Neural crest cell (in vitro differentiated cells): ENCODE results near the gene ABHD13. TPM values are rescaled to one million over a fixed set of nuclear protein-coding genes. Genes with fewer than 3 reads are reported as not detected.

ENCODE experiments used
- DNase-seq: peaks from one replicate; pipeline ENCODE4 v3.0.0; 2021; ENCODE audit warnings: low read depth, mixed read lengths, low spot score
- H3K27ac Mint-ChIP-seq: one replicate; pipeline ENCODE4 v1.8.0; 2021; ENCODE audit warnings: mild to moderate bottlenecking, mixed read lengths; ENCODE audit not compliant: unreplicated experiment
- H3K27me3 Mint-ChIP-seq: 2 replicates; pipeline ENCODE4 v1.8.0; 2021; ENCODE audit warnings: low read depth, mild to moderate bottlenecking, mixed read lengths
- H3K36me3 Mint-ChIP-seq: 2 replicates; pipeline ENCODE4 v1.8.0; 2021; ENCODE audit warnings: low read depth, mild to moderate bottlenecking, mixed read lengths
- H3K4me1 Mint-ChIP-seq: 2 replicates; pipeline ENCODE4 v1.8.0; 2021; ENCODE audit warnings: mixed read lengths
- H3K4me3 Mint-ChIP-seq: one replicate; pipeline ENCODE4 v1.8.0; 2021; ENCODE audit warnings: mild to moderate bottlenecking, mixed read lengths
- H3K9me3 Mint-ChIP-seq: 2 replicates; pipeline ENCODE4 v1.8.0; 2021; ENCODE audit warnings: mixed read lengths
- total RNA-seq: library from RNA; stranded (reverse); gene quantifications from 2 replicates; pipeline ENCODE4 v1.2.1, GENCODE V29; 2021
- TF ChIP-seq, protein P1 (sequence below): fragments of 200-600 bp; sonication (generic); conservative IDR thresholded peaks from 2 replicates; pipeline ENCODE4 v1.5.0; 2021; ENCODE audit warnings: antibody characterized with exemption, mild to moderate bottlenecking

The ABHD13 gene
- total RNA-seq, 1 donor from 2014 or later, result 8.1 TPM

- no peaks in the 10 kb centered on the region for H3K36me3 Mint-ChIP-seq
- H3K4me1 Mint-ChIP-seq, result no peaks in the 10 kb centered on the region
- TF ChIP-seq, protein P1, sequence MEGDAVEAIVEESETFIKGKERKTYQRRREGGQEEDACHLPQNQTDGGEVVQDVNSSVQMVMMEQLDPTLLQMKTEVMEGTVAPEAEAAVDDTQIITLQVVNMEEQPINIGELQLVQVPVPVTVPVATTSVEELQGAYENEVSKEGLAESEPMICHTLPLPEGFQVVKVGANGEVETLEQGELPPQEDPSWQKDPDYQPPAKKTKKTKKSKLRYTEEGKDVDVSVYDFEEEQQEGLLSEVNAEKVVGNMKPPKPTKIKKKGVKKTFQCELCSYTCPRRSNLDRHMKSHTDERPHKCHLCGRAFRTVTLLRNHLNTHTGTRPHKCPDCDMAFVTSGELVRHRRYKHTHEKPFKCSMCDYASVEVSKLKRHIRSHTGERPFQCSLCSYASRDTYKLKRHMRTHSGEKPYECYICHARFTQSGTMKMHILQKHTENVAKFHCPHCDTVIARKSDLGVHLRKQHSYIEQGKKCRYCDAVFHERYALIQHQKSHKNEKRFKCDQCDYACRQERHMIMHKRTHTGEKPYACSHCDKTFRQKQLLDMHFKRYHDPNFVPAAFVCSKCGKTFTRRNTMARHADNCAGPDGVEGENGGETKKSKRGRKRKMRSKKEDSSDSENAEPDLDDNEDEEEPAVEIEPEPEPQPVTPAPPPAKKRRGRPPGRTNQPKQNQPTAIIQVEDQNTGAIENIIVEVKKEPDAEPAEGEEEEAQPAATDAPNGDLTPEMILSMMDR, result no peak
- peaks cover 3% of the 10 kb centered on the region for H3K9me3 Mint-ChIP-seq
- no peaks in the 10 kb centered on the region for H3K27me3 Mint-ChIP-seq
- no peak overlapping the region for H3K27ac Mint-ChIP-seq
- no peak for DNase-seq
- H3K4me3 Mint-ChIP-seq, result no peak overlapping the region
Measured at GRCh38 chr13:108283110-108283509, 64.9 kb downstream of the ABHD13 start.

Other genes starting within 250 kb of the ABHD13 start
- gene LIG4, start 2.9 kb upstream of the ABHD13 start, total RNA-seq, result 9.7 and 10.5 TPM in 2 replicates
- gene TNFSF13B, start 51.3 kb downstream of the ABHD13 start, total RNA-seq, result 0.32 and 0.82 TPM in 2 replicates